Fibroblast of lung (primary cell): ENCODE results near the gene CSNK2A1. TPM values are rescaled to one million over a fixed set of nuclear protein-coding genes. Genes with fewer than 3 reads are reported as not detected.

Source experiments
- DNase-seq, 2 donors: peaks; one replicate each; pipeline versions ENCODE4 v3.0.0 to v3.0.0-alpha.2; 2010; ENCODE audit warnings: low read depth in 2 of 2
- H2AFZ ChIP-seq: 2 replicates; pipeline ENCODE4 v1.5.1; 2012; ENCODE audit warnings: low read length, control low read depth, inconsistent platforms
- H3K27ac ChIP-seq: 2 replicates; pipeline ENCODE4 v1.5.1; 2011; ENCODE audit warnings: low read length, control low read depth; ENCODE audit not compliant: insufficient read depth
- H3K27me3 ChIP-seq: 2 replicates; pipeline ENCODE4 v1.5.1; 2011; ENCODE audit warnings: mild to moderate bottlenecking, low read length; ENCODE audit not compliant: control insufficient read depth, insufficient read depth
- H3K36me3 ChIP-seq: 2 replicates; pipeline ENCODE4 v1.5.1; 2011; ENCODE audit warnings: low read length; ENCODE audit not compliant: control insufficient read depth, insufficient read depth
- H3K4me1 ChIP-seq: 2 replicates; pipeline ENCODE4 v1.5.1; 2011; ENCODE audit warnings: low read length; ENCODE audit not compliant: control insufficient read depth, insufficient read depth; ENCODE audit errors: extremely low read depth
- H3K4me2 ChIP-seq: 2 replicates; pipeline ENCODE4 v1.5.1; 2011; ENCODE audit warnings: low read length, control low read depth; ENCODE audit not compliant: insufficient read depth; ENCODE audit errors: extremely low read depth
- H3K4me3 ChIP-seq, 4 experiments: fragments of 200-600 bp in 1 of 4; sonication (generic) in 1 of 4; replicated peaks in 1 of 4; 2 replicates each; pipeline ENCODE4 v1.5.1; 2011 to 2016; ENCODE audit warnings: low read length in 4 of 4, low read depth in 3 of 4, mild to moderate bottlenecking in 3 of 4, control low read depth in 2 of 4, inconsistent platforms in 1 of 4, mixed read lengths in 1 of 4; ENCODE audit not compliant: insufficient read depth in 1 of 4; ENCODE audit errors: control extremely low read depth in 1 of 4
- H3K79me2 ChIP-seq: 2 replicates; pipeline ENCODE4 v1.5.1; 2012; ENCODE audit warnings: mild to moderate bottlenecking, low read length, inconsistent platforms; ENCODE audit not compliant: control insufficient read depth, insufficient read depth
- H3K9ac ChIP-seq: 2 replicates; pipeline ENCODE4 v1.5.1; 2011; ENCODE audit warnings: mild to moderate bottlenecking, low read length, control low read depth; ENCODE audit not compliant: insufficient read depth
- H3K9me3 ChIP-seq: 2 replicates; pipeline ENCODE4 v1.5.1; 2012; ENCODE audit warnings: low read depth, low read length; ENCODE audit not compliant: control insufficient read depth, insufficient read depth
- H4K20me1 ChIP-seq: 2 replicates; pipeline ENCODE4 v1.5.1; 2011; ENCODE audit warnings: low read length; ENCODE audit not compliant: control insufficient read depth, insufficient read depth; ENCODE audit errors: extremely low read depth
- CTCF ChIP-seq, 2 donors: IDR thresholded peaks in 1 of 2; conservative IDR thresholded peaks in 1 of 2; 1 replicate in 1 of 2; 2 replicates in 1 of 2; pipeline ENCODE4 v1.5.1; 2011 to 2012; ENCODE audit warnings: low read length in 2 of 2, control low read depth in 1 of 2, inconsistent platforms in 1 of 2, low read depth in 1 of 2, mild to moderate bottlenecking in 1 of 2
- EZH2 ChIP-seq: IDR thresholded peaks from 2 replicates; pipeline ENCODE4 v1.5.1; 2012; ENCODE audit warnings: low read length, control low read depth, mild to moderate bottlenecking; ENCODE audit errors: missing control alignments
- polyA plus RNA-seq, 2 donors: library from polyadenylated mRNA; depleted of rRNA in 1 of 2; stranded (reverse) in 1 of 2; unstranded in 1 of 2; fragments of >200 nt; gene quantifications; 2 replicates each; pipeline ENCODE4 v1.2.1, GENCODE V29; 2011 to 2012; ENCODE audit warnings: missing spikeins in 1 of 2
- total RNA-seq: library from RNA; depleted of rRNA; stranded (reverse); fragments of >200 nt; gene quantifications from 2 replicates; pipeline ENCODE4 v1.2.1, GENCODE V29; 2014

Gene CSNK2A1
- total and polyA plus RNA-seq, 2 donors (not counting 1 experiment from before 2014, with no cell fraction given): 120 to 124 TPM

DNA sequence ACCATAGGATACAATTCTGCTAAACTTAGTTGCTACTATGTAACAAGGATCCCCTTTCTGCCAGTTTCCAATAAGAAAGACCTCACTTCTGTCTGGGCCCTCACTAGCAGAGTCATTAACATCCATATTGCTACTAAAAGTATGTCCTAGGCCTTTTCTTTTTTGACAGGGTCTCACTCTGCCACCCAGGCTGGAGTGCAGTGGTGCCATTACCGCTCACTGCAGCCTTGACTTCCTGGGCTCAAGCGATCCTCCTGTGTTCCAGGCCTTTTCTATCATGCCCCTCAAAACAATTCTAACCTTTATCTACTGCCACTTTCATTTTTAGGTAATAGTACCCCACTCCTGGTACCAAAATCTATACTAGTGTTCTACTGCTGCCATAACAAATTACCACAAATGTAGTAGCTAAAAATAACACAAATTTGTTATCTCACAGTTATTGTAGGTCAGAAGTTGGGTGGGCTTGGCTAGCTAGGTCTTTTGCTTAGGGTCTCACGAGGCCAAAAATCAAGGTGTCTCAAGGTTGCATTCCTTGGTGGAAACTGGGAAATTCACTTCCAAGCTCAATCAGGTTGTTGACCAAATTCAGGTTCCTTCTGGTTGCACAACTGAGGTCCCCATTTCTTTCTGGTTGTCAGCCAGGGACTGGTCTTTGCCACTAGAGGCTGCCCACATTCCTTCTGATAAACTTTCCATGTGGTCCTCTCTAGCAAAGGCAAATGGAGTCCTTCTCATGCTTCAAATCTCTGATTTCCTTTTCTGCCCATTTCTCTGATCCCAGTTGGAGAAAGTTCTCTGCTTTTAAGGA lies 3.0 kb downstream of the CSNK2A1 start:
- no peak overlapping the region for H2AFZ ChIP-seq
- H3K4me1 ChIP-seq: peaks cover 2% of the 10 kb centered on the region
- no peak overlapping the region for H3K4me2 ChIP-seq
- no peak overlapping the region for H3K9ac ChIP-seq
- H3K36me3 ChIP-seq: peaks cover 3% of the 10 kb centered on the region
- no peak for TF ChIP-seq EZH2
- H3K79me2 ChIP-seq: peaks cover 79% of the 10 kb centered on the region
- H3K27me3 ChIP-seq: no peaks in the 10 kb centered on the region
- no peak overlapping the region for H3K4me3 ChIP-seq
- H3K9me3 ChIP-seq: no peaks in the 10 kb centered on the region
- DNase-seq: no peak
- no peak overlapping the region for H3K27ac ChIP-seq
- peaks cover 4% of the 10 kb centered on the region for H4K20me1 ChIP-seq

GRCh38 chr20:539848-540247 lies 3.7 kb downstream of the CSNK2A1 start:
- Histone ChIP-seq H3K27me3 (no peaks in the 10 kb centered on the region), H3K9me3 (no peaks in the 10 kb centered on the region), H2AFZ (no peak overlapping the region), H4K20me1 (peaks cover 4% of the 10 kb centered on the region), H3K4me2 (peak overlapping the region; percentile 3), H3K36me3 (peaks cover 3% of the 10 kb centered on the region), H3K27ac (peak overlapping the region; percentile 39), H3K9ac (no peak overlapping the region), H3K4me3 (peak overlapping the region in 1 of 4 experiments; percentile 14), H3K79me2 (peaks cover 86% of the 10 kb centered on the region), H3K4me1 (peaks cover 2% of the 10 kb centered on the region)
- DNase-seq: peak; percentile 41 to 73
- TF ChIP-seq EZH2 (no peak), CTCF (conservative IDR thresholded peaks at IDR 0.05 in 1 of 2, IDR thresholded peaks at IDR 0.05 in 1 of 2; ENCODE audit: low read depth in 1 of 2, low read length in 2 of 2) (no peak)

- Histone ChIP-seq H3K27ac (no peak overlapping the region), H3K9ac (no peak overlapping the region), H3K36me3 (peaks cover 3% of the 10 kb centered on the region), H3K79me2 (peaks cover 92% of the 10 kb centered on the region), H3K4me3 (no peak overlapping the region), H3K27me3 (no peaks in the 10 kb centered on the region), H4K20me1 (peaks cover 6% of the 10 kb centered on the region), H3K4me2 (no peak overlapping the region), H2AFZ (no peak overlapping the region), H3K4me1 (peaks cover 2% of the 10 kb centered on the region), H3K9me3 (no peaks in the 10 kb centered on the region)
- no peak for DNase-seq
- TF ChIP-seq EZH2: no peak
- no peak for TF ChIP-seq CTCF (conservative IDR thresholded peaks at IDR 0.05 in 1 of 2, IDR thresholded peaks at IDR 0.05 in 1 of 2; ENCODE audit: low read depth in 1 of 2, low read length in 2 of 2)
Observed at GRCh38 chr20:539191-539590, 4.4 kb downstream of the CSNK2A1 start.
